IPS-20b (cell line): Measurements from ENCODE around the gene NPTX1.
A peak's percentile ranks its signal among the peaks of the same experiment; 100 is the strongest.

Experiments used
- H3K27ac ChIP-seq: one replicate; pipeline ENCODE4 v1.5.1; 2013; ENCODE audit warnings: low read length
- H3K27me3 ChIP-seq: 2 replicates; pipeline ENCODE4 v1.6.1; 2013; ENCODE audit warnings: mild to moderate bottlenecking, low read length, inconsistent platforms; ENCODE audit not compliant: insufficient read depth
- H3K36me3 ChIP-seq: 2 replicates; pipeline ENCODE4 v1.6.1; 2013; ENCODE audit warnings: low read depth, mild to moderate bottlenecking, inconsistent platforms, low read length, moderate library complexity; ENCODE audit not compliant: insufficient read depth
- H3K4me1 ChIP-seq: 2 replicates; pipeline ENCODE4 v1.6.1; 2013; ENCODE audit warnings: mild to moderate bottlenecking, control low read depth, inconsistent platforms, low read length, moderate library complexity; ENCODE audit not compliant: insufficient read depth
- H3K4me3 ChIP-seq: 2 replicates; pipeline ENCODE4 v1.5.1; 2013; ENCODE audit warnings: mild to moderate bottlenecking, low read length, inconsistent platforms
- H3K9ac ChIP-seq: 2 replicates; pipeline ENCODE4 v1.6.1; 2013; ENCODE audit warnings: low read depth, mild to moderate bottlenecking, inconsistent platforms, low read length, moderate library complexity
- H3K9me3 ChIP-seq: 2 replicates; pipeline ENCODE4 v1.6.1; 2013; ENCODE audit warnings: mild to moderate bottlenecking, low read depth, low read length, inconsistent platforms; ENCODE audit not compliant: insufficient read depth

The NPTX1 gene

DNA sequence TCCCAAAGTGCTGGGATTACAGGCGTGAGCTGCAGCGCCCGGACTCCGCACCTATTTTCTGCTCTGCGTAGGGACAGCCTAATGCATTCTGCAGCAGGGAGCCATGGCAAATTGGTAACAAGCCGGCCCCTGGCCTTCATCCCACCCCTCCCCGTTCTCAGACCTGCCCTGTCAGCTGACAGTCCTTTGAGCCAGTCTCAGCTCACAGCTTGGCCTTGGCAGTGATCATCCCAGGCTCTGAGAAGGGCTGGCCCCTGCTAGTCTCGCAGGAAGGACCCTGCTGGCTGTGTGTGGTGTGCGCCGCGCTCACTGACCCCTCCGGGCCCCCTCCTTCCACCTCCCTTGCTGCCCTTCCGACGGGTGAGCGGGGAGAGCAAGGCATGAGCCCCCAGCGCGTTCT is 10.3 kb upstream of the NPTX1 start:
- Histone ChIP-seq H3K27me3 (peaks cover 60% of the 10 kb centered on the region), H3K4me3 (no peak overlapping the region)

GRCh38 chr17:80485846-80486245 is 9.4 kb upstream of the NPTX1 start:
- H3K27me3 ChIP-seq: peaks cover 63% of the 10 kb centered on the region
- H3K9ac ChIP-seq: no peak overlapping the region
- H3K4me3 ChIP-seq: no peak overlapping the region

More for the DNA sequence above, 10.3 kb upstream of the NPTX1 start:
- H3K27ac ChIP-seq: no peak overlapping the region
- no peaks in the 10 kb centered on the region for H3K36me3 ChIP-seq
- no peaks in the 10 kb centered on the region for H3K9me3 ChIP-seq
- peaks cover 3% of the 10 kb centered on the region; the same call in 1 of the 2 replicates for H3K4me1 ChIP-seq
- H3K9ac ChIP-seq: no peak overlapping the region

GRCh38 chr17:80482555-80483308 is 6.3 kb upstream of the NPTX1 start:
- peaks cover 83% of the 10 kb centered on the region for H3K27me3 ChIP-seq
- H3K9me3 ChIP-seq: no peaks in the 10 kb centered on the region
- H3K27ac ChIP-seq: no peak overlapping the region

More at GRCh38 chr17:80485846-80486245, 9.4 kb upstream of the NPTX1 start:
- Histone ChIP-seq H3K4me1 (no peaks in the 10 kb centered on the region), H3K9me3 (no peaks in the 10 kb centered on the region), H3K27ac (no peak overlapping the region), H3K36me3 (no peaks in the 10 kb centered on the region)

DNA sequence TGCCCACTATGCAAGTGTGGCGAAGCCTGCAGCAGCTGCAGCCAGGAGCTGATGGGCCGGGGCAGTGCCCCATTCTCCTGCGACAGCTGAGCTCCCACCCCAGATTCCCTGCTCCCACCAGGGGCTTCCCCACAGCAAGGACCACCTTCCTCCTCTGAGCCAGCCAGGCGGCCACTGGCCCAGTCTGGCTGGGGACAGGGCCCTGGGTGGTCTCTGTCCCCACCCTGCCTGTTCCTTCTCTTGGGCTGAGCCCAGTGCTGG is 5.6 kb upstream of the NPTX1 start:
- Histone ChIP-seq H3K4me1 (no peaks in the 10 kb centered on the region), H3K27ac (no peak overlapping the region), H3K9me3 (no peaks in the 10 kb centered on the region), H3K4me3 (no peak overlapping the region), H3K36me3 (no peaks in the 10 kb centered on the region), H3K9ac (no peak overlapping the region), H3K27me3 (peaks cover 83% of the 10 kb centered on the region)

More at GRCh38 chr17:80482555-80483308, 6.3 kb upstream of the NPTX1 start:
- H3K4me3 ChIP-seq: no peak overlapping the region
- H3K36me3 ChIP-seq: no peaks in the 10 kb centered on the region
- H3K9ac ChIP-seq: no peak overlapping the region
- H3K4me1 ChIP-seq: no peaks in the 10 kb centered on the region

GRCh38 chr17:80481284-80482057 is 5.1 kb upstream of the NPTX1 start:
- H3K27me3 ChIP-seq: peaks cover 83% of the 10 kb centered on the region
- H3K9me3 ChIP-seq: no peaks in the 10 kb centered on the region
- H3K36me3 ChIP-seq: no peaks in the 10 kb centered on the region
- H3K4me3 ChIP-seq: no peak overlapping the region
- no peak overlapping the region for H3K9ac ChIP-seq
- no peaks in the 10 kb centered on the region for H3K4me1 ChIP-seq
- no peak overlapping the region for H3K27ac ChIP-seq

GRCh38 chr17:80480248-80480647 is 3.8 kb upstream of the NPTX1 start:
- H3K9ac ChIP-seq: no peak overlapping the region
- no peaks in the 10 kb centered on the region for H3K9me3 ChIP-seq
- no peaks in the 10 kb centered on the region for H3K36me3 ChIP-seq
- H3K4me1 ChIP-seq: no peaks in the 10 kb centered on the region
- no peak overlapping the region for H3K27ac ChIP-seq
- no peak overlapping the region for H3K4me3 ChIP-seq
- peaks cover 87% of the 10 kb centered on the region for H3K27me3 ChIP-seq

DNA sequence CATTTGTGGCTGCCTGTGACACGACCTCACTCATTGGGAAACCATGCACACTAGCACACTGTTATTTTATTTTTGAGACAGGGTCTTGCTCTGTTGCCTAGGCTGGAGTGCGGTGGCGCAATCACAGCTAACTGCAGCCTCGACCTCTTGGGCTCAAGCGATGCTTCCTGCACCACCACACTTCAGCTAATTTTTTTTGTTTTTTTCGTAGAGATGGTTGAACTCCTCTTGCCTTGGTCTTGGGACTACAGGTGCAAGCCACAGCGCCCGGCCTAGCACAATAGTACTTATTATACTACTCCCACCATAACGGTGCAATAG is 2.8 kb upstream of the NPTX1 start:
- Histone ChIP-seq H3K36me3 (no peaks in the 10 kb centered on the region), H3K27ac (no peak overlapping the region), H3K9me3 (no peaks in the 10 kb centered on the region), H3K9ac (no peak overlapping the region), H3K4me3 (peak overlapping the region; percentile 49; the same call in 1 of the 2 replicates), H3K4me1 (no peaks in the 10 kb centered on the region), H3K27me3 (peaks cover 98% of the 10 kb centered on the region)

- Histone ChIP-seq H3K9me3 (no peaks in the 10 kb centered on the region), H3K4me3 (peak overlapping the region; percentile 49; the same call in 1 of the 2 replicates), H3K27ac (no peak overlapping the region), H3K4me1 (no peaks in the 10 kb centered on the region), H3K27me3 (peaks cover 100% of the 10 kb centered on the region), H3K9ac (no peak overlapping the region), H3K36me3 (no peaks in the 10 kb centered on the region)
Measured at GRCh38 chr17:80478487-80479245, 2.3 kb upstream of the NPTX1 start.

DNA sequence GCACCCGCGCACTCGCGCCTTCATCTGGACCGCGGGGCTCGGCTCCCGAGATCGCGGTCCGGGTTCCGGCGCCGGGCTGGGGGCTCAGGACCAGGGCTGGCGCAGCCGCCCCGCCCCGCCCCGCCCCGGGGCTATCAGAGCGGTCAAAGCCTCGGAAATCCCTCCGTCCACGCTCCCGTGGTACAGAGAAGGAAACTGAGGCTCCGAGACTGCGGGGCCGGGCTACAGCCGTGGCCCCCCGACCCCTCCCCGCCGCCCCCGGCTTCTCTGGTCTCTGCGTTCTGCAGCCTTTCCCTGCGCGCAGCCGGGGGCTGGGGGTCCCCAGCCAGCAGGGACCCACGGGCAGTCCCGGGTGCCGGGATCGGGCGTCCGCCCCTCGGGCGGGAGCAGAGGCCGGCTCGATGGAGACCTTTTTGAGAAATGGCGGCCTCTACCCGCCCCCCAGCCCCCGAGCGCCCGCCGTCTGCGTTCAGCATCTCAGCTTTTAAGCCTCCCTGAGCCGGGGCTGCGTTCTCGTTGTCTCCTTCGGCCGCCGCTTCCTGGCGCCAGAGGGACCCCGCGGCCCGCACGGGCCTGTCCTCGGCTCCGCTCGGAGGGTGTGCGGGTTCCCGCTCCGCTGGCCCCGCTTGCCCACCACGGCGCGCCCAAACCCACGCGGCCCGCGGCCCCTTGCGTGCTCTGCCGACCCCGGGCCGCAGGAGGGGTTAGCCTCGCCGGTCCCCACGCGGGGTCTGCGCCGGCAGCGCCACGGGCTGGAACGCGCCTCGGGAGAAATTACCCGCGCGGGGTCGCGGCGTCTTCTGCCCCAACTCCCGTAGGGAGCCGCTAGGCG is 1.5 kb upstream of the NPTX1 start:
- H3K9ac ChIP-seq: no peak overlapping the region
- H3K27me3 ChIP-seq: peaks cover 100% of the 10 kb centered on the region
- H3K27ac ChIP-seq: no peak overlapping the region
- no peaks in the 10 kb centered on the region for H3K36me3 ChIP-seq
- H3K9me3 ChIP-seq: no peaks in the 10 kb centered on the region
- H3K4me1 ChIP-seq: no peaks in the 10 kb centered on the region
- peak overlapping the region; percentile 49; the same call in 1 of the 2 replicates for H3K4me3 ChIP-seq

DNA sequence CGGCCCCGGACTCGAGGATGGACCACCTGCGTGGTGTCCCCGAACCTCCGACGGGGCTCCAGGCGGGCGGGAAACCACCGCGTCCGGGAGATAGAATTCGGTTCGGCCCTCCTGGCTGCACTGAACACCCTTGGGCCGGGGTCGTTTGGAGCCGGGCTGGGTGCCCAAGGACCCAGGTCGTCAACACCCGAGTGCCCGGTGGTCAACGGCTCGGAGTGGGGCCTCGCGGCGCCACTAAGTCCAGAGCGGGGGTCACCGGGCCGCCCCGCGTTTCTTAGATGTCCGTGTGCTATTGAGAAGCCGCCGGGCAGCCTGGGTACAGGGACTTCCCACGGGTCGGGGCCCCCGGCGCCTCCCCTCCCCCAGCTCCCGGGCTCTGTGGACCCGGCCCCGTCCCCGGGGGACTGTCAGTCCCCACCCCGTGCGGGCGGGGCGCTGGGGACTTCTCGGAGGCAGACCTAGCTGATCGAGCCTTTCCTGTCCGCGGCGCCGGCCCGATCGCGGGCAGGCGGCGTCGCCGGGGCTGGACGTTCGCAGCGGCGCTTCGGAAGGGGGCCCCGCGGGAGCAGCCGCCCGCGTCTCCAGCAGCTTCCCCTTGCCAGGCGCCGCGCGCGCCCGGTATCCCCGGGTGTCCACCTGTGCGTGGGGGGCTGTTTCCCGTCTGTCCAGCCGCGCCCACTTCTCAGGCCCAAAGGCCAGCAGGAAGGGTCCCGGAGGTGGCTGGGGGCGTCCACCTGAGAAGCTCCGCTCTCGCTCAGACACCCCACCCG is 655 bp upstream of the NPTX1 start:
- Histone ChIP-seq H3K9me3 (no peaks in the 10 kb centered on the region), H3K9ac (no peak overlapping the region), H3K27ac (no peak overlapping the region), H3K4me3 (no peak overlapping the region; the same call in 1 of the 2 replicates), H3K4me1 (no peaks in the 10 kb centered on the region), H3K36me3 (no peaks in the 10 kb centered on the region), H3K27me3 (peaks cover 100% of the 10 kb centered on the region)
